ENCODE measurements around the gene CLDN3.

GRCh38 chr7:73762659-73762999 is 7.4 kb downstream of the CLDN3 start:
- TF ChIP-seq CTCF (IDR thresholded peaks at IDR 0.05; ENCODE audit: borderline replicate concordance, extremely low read depth, low read length, poor library complexity, severe bottlenecking) (no peak), EZH2 (IDR thresholded peaks at IDR 0.05; ENCODE audit: borderline replicate concordance, low read depth, low read length, severe bottlenecking) (no peak)

Data from DND-41 (cell line).